ENCODE measurements around the gene LCNL1. TPM values are rescaled to one million over a fixed set of nuclear protein-coding genes. Genes with fewer than 3 reads are reported as not detected.

LCNL1 gene
- total RNA-seq, 1 donor from 2014 or later, result 1.9 TPM

DNA sequence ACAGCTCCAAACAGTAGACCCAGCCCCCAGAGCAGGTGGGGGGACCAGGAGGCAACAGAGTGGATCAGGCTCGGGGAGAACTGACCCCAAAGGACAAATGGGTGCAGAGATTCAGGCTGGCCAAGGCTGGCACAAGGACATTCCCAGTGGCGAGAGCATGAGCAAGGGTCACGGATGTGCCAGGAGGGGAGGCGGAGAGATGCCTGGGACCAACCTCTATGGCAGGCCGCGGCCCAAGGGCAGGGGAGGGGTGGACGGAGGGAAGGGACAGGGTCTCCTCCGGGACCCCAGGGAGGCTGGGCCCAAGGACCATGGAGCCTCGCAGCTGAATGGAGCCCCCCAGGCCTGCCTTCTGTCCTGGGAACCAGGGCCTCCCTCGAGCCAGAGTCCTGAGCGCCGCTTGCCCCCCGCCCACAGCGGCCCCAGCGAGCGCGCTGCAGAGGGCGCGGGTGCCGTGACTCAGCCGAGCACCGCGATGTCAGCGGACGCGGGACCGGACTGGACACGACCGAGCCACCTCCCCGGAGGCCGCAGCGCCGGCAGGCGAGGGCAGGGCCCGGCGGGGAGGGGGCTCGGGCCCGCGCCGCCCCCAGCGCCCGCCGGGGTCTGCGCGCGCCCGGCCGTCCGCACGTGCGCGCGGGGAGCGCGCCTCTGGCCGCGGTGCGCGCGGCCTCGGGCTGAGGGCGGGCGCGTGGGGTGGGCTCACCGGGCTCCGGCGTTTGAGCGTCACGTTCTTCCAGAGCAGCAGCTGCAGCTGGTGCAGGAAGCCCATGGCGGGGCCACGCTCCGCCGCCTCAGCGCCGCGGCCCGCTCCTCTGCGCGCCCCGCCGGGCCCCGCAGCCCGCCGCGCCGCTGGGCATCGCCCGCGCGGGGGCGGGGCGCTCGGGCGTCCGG, 44.8 kb downstream of the LCNL1 start, which contains the start of gene ABCA2:
Gene ABCA2 (minus strand): TSS at position 869 of the 894 bp plus-strand sequence. CDS start 97 bp downstream, at position 772.
- Histone ChIP-seq H3K36me3 (no peaks in the 10 kb centered on the region), H3K27ac (peak within 1 kb of the TSS; percentile 64), H3K4me3 (peak within 1 kb of the TSS; percentile 68), H3K4me1 (peaks cover 60% of the 10 kb centered on the region), H3K27me3 (ENCODE audit: low read depth) (no peaks in the 10 kb centered on the region), H3K9me3 (no peaks in the 10 kb centered on the region)
- intact Hi-C loops (cut with DNase I), result no loop called here
- no peak for DNase-seq
- TF ChIP-seq, protein P1, sequence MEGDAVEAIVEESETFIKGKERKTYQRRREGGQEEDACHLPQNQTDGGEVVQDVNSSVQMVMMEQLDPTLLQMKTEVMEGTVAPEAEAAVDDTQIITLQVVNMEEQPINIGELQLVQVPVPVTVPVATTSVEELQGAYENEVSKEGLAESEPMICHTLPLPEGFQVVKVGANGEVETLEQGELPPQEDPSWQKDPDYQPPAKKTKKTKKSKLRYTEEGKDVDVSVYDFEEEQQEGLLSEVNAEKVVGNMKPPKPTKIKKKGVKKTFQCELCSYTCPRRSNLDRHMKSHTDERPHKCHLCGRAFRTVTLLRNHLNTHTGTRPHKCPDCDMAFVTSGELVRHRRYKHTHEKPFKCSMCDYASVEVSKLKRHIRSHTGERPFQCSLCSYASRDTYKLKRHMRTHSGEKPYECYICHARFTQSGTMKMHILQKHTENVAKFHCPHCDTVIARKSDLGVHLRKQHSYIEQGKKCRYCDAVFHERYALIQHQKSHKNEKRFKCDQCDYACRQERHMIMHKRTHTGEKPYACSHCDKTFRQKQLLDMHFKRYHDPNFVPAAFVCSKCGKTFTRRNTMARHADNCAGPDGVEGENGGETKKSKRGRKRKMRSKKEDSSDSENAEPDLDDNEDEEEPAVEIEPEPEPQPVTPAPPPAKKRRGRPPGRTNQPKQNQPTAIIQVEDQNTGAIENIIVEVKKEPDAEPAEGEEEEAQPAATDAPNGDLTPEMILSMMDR (IDR thresholded peaks at IDR 0.05), result no peak
- no peak for ATAC-seq

DNA sequence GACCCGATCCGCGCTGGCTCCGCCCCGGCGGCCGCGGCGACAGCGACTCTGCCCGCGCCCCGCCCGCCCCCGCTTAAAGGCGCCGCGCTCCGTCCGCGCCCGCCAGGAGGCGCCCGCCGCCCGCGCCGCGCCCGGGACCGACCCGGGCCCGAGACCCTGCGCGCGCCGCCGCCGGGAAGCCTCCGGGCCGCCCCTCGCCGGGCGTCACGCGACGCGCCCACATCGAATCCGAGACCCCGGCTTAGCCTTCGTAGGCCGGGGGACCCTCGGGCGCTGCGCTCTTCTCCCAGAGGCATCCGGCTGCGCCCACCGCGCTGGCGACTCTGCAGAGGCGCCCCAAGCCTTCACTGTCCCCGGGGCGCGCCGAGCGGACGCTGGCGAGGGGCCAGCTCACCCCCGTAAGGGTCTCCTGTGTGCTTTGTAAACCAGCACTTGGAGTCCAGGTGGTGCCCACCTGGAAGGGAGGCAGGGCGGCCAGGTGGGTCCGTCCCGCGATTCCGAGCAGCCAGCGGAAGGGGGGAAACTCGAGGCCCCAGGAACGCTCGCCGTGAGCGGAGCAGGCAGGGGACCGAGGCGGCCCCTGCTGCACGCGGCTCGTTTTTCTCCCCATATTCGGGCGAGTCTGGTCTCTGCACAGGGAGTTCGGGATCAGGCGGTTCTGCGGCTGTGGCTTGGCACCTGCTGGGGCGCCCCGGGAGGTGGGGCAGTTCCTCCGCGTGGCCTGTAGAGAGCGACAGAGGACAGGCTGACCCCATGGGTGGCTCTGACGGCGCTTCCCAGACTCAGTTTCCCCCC, 45.7 kb downstream of the LCNL1 start:
- intact Hi-C loops (cut with DNase I), result no loop called here
- no peaks in the 10 kb centered on the region for H3K36me3 ChIP-seq
- H3K4me3 ChIP-seq, result peak overlapping the region; percentile 68
- H3K27me3 ChIP-seq (ENCODE audit: low read depth), result no peaks in the 10 kb centered on the region
- TF ChIP-seq, protein P1 (IDR thresholded peaks at IDR 0.05), result peak; percentile 7
- ATAC-seq (peak; percentile 55 to 68), DNase-seq (peak; percentile 82)
- peaks cover 62% of the 10 kb centered on the region for H3K4me1 ChIP-seq
- H3K27ac ChIP-seq, result peak overlapping the region; percentile 44
- no peaks in the 10 kb centered on the region for H3K9me3 ChIP-seq

DNA sequence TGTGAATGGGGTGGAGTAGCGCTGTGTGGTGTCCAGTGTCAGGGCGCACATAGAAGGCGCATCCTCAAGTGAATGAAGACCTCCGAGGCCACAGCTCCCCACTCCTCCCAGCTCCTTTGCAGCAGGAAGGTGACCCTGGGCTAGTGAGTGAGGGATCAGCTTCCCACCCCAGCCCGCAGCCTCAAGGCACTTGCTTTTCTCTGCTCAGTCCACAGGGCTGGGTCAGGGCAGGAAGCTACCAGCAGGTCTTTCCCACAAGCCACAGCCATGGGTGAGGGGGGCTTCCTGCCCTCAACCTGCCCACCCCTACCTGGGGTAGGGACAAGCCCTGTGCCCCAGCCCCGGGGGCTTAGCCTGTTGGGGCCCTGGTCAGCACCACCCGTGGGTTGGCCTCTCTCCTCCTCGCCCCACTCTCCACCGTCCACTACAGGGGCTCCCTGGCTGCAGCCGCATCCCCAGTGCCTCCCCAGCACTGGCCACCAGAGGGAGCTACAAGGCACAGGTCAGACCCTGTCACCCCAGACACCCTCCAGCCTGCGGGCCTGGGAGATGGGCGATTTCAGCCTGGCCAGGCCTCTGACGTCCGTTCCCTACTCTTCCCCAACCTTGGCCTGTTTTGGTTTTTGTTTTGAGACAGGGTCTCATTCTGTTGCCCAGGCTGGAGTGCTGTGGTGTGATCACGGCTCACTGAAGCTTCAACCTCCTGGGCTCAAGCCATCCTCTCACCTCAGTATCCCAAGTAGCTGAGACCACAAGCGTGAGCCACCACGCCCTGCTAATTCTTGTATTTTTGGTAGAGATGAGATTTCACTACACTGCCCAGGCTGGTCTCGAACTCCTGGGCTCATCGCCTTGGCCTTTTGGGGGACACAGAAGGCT, 46.5 kb downstream of the LCNL1 start:
- TF ChIP-seq, protein P1 (IDR thresholded peaks at IDR 0.05), result peak; percentile 95
- Histone ChIP-seq H3K4me3 (peak overlapping the region; percentile 68), H3K27ac (peak overlapping the region; percentile 53), H3K36me3 (no peaks in the 10 kb centered on the region), H3K27me3 (ENCODE audit: low read depth) (no peaks in the 10 kb centered on the region), H3K9me3 (no peaks in the 10 kb centered on the region), H3K4me1 (peaks cover 62% of the 10 kb centered on the region)
- peak; percentile 81 to 84 for ATAC-seq
- DNase-seq, result peak; percentile 85
- intact Hi-C loops (cut with DNase I), result no loop called here

DNA sequence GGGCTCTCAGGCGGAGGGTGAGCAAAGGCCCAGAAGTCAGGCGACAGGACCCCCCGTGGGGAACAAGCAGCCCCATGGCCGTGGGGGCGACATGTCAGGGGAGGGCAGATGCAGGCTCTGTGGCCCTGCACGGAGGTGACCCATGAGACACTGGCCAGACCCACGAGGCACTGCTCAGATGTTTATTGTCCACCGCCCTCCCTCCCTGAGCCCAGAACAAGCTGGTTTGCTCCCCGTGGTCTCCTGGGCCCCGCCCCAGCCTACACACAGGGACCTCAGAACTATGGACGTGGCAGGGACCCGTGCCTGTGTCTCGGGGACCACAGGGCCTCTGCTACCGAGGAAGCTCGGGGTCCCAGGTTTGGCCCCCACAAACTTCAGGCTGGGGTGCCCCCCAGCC, 47.2 kb downstream of the LCNL1 start:
- Histone ChIP-seq H3K4me3 (peak overlapping the region; percentile 68), H3K27me3 (ENCODE audit: low read depth) (no peaks in the 10 kb centered on the region), H3K36me3 (no peaks in the 10 kb centered on the region), H3K9me3 (no peaks in the 10 kb centered on the region), H3K27ac (peak overlapping the region; percentile 53), H3K4me1 (peaks cover 70% of the 10 kb centered on the region)
- intact Hi-C loops (cut with DNase I), result no loop called here
- ATAC-seq, result no peak
- DNase-seq, result no peak
- TF ChIP-seq, protein P1 (IDR thresholded peaks at IDR 0.05), result no peak

Measured in lower lobe of right lung (tissue), 2 donors.